Ishikawa (cell line): Measurements from ENCODE around the gene PRIMPOL.

ENCODE experiments used
- CEBPB ChIP-seq: IDR thresholded peaks from 2 replicates; pipeline ENCODE4 v1.6.1; 2012
- CREB1 ChIP-seq: IDR thresholded peaks from 2 replicates; pipeline ENCODE4 v1.6.1; 2012; ENCODE audit warnings: low read depth
- EGR1 ChIP-seq: IDR thresholded peaks from 2 replicates; pipeline ENCODE4 v1.6.1; 2012
- EP300 ChIP-seq: IDR thresholded peaks from 2 replicates; pipeline ENCODE4 v1.6.1; 2012; ENCODE audit warnings: borderline replicate concordance
- FOXM1 ChIP-seq: IDR thresholded peaks from 2 replicates; pipeline ENCODE4 v1.6.1; 2012; ENCODE audit warnings: low read depth, borderline replicate concordance
- NFIC ChIP-seq: IDR thresholded peaks from 2 replicates; pipeline ENCODE4 v1.6.1; 2012
- RAD21 ChIP-seq: IDR thresholded peaks from 2 replicates; pipeline ENCODE4 v1.6.1; 2012; ENCODE audit warnings: low read depth
- TAF1 ChIP-seq: IDR thresholded peaks from 2 replicates; pipeline ENCODE4 v1.6.1; 2012; ENCODE audit warnings: low read depth, mild to moderate bottlenecking
- TCF12 ChIP-seq: IDR thresholded peaks from 2 replicates; pipeline ENCODE4 v1.6.1; 2012; ENCODE audit warnings: low read depth
- YY1 ChIP-seq: IDR thresholded peaks from 2 replicates; pipeline ENCODE4 v1.6.1; 2012; ENCODE audit warnings: low read depth
- ZBTB7A ChIP-seq: IDR thresholded peaks from 2 replicates; pipeline ENCODE4 v1.6.1; 2012; ENCODE audit warnings: low read depth
- TF ChIP-seq, protein P1 (sequence below): IDR thresholded peaks from 2 replicates; pipeline ENCODE4 v1.6.1; 2012; ENCODE audit warnings: low read depth, mild to moderate bottlenecking
- TF ChIP-seq, protein P2 (sequence below): IDR thresholded peaks from 2 replicates; pipeline ENCODE4 v1.6.1; 2012

DNA sequence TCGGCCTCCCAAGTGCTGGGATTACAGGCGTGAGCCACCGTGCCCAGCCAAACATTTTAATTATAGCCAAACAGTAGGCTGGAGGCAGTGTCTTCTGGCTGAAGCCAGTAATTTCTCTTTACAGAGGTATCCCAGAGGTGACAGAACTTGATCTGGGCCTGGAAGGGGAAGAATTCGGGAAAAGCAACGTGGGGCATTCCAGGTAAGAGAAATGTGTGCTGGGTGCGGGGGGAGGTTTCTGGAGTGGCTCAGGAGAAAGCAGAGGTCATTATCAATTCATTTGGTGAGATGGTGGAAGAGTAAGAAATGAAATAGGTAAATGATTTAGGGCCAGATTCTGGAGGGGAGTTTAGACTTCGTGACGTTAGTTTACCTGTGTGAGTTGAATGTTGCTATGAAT is 2.4 kb downstream of the PRIMPOL start:
- no peak for TF ChIP-seq EP300
- no peak for TF ChIP-seq ZBTB7A
- no peak for TF ChIP-seq TCF12
- TF ChIP-seq, protein P1, sequence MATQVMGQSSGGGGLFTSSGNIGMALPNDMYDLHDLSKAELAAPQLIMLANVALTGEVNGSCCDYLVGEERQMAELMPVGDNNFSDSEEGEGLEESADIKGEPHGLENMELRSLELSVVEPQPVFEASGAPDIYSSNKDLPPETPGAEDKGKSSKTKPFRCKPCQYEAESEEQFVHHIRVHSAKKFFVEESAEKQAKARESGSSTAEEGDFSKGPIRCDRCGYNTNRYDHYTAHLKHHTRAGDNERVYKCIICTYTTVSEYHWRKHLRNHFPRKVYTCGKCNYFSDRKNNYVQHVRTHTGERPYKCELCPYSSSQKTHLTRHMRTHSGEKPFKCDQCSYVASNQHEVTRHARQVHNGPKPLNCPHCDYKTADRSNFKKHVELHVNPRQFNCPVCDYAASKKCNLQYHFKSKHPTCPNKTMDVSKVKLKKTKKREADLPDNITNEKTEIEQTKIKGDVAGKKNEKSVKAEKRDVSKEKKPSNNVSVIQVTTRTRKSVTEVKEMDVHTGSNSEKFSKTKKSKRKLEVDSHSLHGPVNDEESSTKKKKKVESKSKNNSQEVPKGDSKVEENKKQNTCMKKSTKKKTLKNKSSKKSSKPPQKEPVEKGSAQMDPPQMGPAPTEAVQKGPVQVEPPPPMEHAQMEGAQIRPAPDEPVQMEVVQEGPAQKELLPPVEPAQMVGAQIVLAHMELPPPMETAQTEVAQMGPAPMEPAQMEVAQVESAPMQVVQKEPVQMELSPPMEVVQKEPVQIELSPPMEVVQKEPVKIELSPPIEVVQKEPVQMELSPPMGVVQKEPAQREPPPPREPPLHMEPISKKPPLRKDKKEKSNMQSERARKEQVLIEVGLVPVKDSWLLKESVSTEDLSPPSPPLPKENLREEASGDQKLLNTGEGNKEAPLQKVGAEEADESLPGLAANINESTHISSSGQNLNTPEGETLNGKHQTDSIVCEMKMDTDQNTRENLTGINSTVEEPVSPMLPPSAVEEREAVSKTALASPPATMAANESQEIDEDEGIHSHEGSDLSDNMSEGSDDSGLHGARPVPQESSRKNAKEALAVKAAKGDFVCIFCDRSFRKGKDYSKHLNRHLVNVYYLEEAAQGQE: no peak
- TF ChIP-seq TAF1: no peak
- TF ChIP-seq, protein P2, sequence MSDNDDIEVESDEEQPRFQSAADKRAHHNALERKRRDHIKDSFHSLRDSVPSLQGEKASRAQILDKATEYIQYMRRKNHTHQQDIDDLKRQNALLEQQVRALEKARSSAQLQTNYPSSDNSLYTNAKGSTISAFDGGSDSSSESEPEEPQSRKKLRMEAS: no peak
- TF ChIP-seq RAD21: no peak
- no peak for TF ChIP-seq CREB1
- TF ChIP-seq YY1: no peak
- TF ChIP-seq FOXM1: no peak
- TF ChIP-seq NFIC: no peak
- no peak for TF ChIP-seq EGR1
- TF ChIP-seq CEBPB: no peak
